ENCODE measurements around the gene UPB1. TPM values are rescaled to one million over a fixed set of nuclear protein-coding genes. Genes with fewer than 3 reads are reported as not detected.

UPB1 gene
- total RNA-seq, 1 experiment from 2014 or later, result 0.11 TPM

GRCh38 chr22:24482998-24483397 lies 12.1 kb upstream of the UPB1 start:
- POLR2A ChIA-PET (ENCODE audit: low non-redundant PET), result no interaction called here
- no TSS peak for BruUV-seq (replicated peaks)
- Histone ChIP-seq H3K4me1 (ENCODE audit: insufficient read depth, low read length, poor library complexity, severe bottlenecking) (peaks cover 58% of the 10 kb centered on the region), H3K27me3 (replicated peaks; ENCODE audit: insufficient read depth, low read depth, low read length, poor library complexity) (no peaks in the 10 kb centered on the region), H3K36me3 (ENCODE audit: insufficient read depth, low read length, poor library complexity, severe bottlenecking) (no peaks in the 10 kb centered on the region), H3K27ac (ENCODE audit: low read depth, low read length, poor library complexity, severe bottlenecking) (peak overlapping the region; percentile 70), H3K9me3 (ENCODE audit: low read depth, low read length, poor library complexity, severe bottlenecking) (no peaks in the 10 kb centered on the region), H3K4me3 (ENCODE audit: low read depth, low read length, poor library complexity, severe bottlenecking) (no peak overlapping the region)
- no peak for TF ChIP-seq CTCF (conservative IDR thresholded peaks at IDR 0.05; ENCODE audit: low read depth, low read length)
- TF ChIP-seq EZH2 (IDR thresholded peaks at IDR 0.05; ENCODE audit: borderline replicate concordance, low read depth, low read length, poor library complexity, severe bottlenecking), result no peak
- no peak for DNase-seq (ENCODE audit: low spot score)
- intact Hi-C loops (cut with micrococcal nuclease; ENCODE audit: unreplicated experiment), result loop anchor here (2.0 kb wide), 1 partner anchor 32 kb away; no protein-coding TSS in a partner anchor
- CTCF ChIA-PET, result no interaction called here

- no peaks in the 10 kb centered on the region for H3K36me3 ChIP-seq (ENCODE audit: insufficient read depth, low read length, poor library complexity, severe bottlenecking)
- no peak overlapping the region for H3K27ac ChIP-seq (ENCODE audit: low read depth, low read length, poor library complexity, severe bottlenecking)
- ChIA-PET POLR2A (ENCODE audit: low non-redundant PET) (no interaction called here), CTCF (no interaction called here)
- H3K4me3 ChIP-seq (ENCODE audit: low read depth, low read length, poor library complexity, severe bottlenecking), result no peak overlapping the region
- DNase-seq (ENCODE audit: low spot score), result no peak
- H3K27me3 ChIP-seq (replicated peaks; ENCODE audit: insufficient read depth, low read depth, low read length, poor library complexity), result no peaks in the 10 kb centered on the region
- H3K4me1 ChIP-seq (ENCODE audit: insufficient read depth, low read length, poor library complexity, severe bottlenecking), result peaks cover 52% of the 10 kb centered on the region
- TF ChIP-seq CTCF (conservative IDR thresholded peaks at IDR 0.05; ENCODE audit: low read depth, low read length), result no peak
- TF ChIP-seq EZH2 (IDR thresholded peaks at IDR 0.05; ENCODE audit: borderline replicate concordance, low read depth, low read length, poor library complexity, severe bottlenecking), result no peak
- H3K9me3 ChIP-seq (ENCODE audit: low read depth, low read length, poor library complexity, severe bottlenecking), result no peaks in the 10 kb centered on the region
- intact Hi-C loops (cut with micrococcal nuclease; ENCODE audit: unreplicated experiment), result loop anchor here (2.0 kb wide), 1 partner anchor 33 kb away; no protein-coding TSS in a partner anchor
- no TSS peak for BruUV-seq (replicated peaks)
These were observed 11.1 kb upstream of the UPB1 start for GRCh38 chr22:24483976-24484545.

GRCh38 chr22:24485170-24485569 lies 10.0 kb upstream of the UPB1 start:
- DNase-seq (ENCODE audit: low spot score), result no peak
- ChIA-PET POLR2A (ENCODE audit: low non-redundant PET) (no interaction called here), CTCF (no interaction called here)
- Histone ChIP-seq H3K36me3 (ENCODE audit: insufficient read depth, low read length, poor library complexity, severe bottlenecking) (no peaks in the 10 kb centered on the region), H3K9me3 (ENCODE audit: low read depth, low read length, poor library complexity, severe bottlenecking) (no peaks in the 10 kb centered on the region), H3K4me3 (ENCODE audit: low read depth, low read length, poor library complexity, severe bottlenecking) (no peak overlapping the region), H3K4me1 (ENCODE audit: insufficient read depth, low read length, poor library complexity, severe bottlenecking) (peaks cover 50% of the 10 kb centered on the region), H3K27ac (ENCODE audit: low read depth, low read length, poor library complexity, severe bottlenecking) (no peak overlapping the region), H3K27me3 (replicated peaks; ENCODE audit: insufficient read depth, low read depth, low read length, poor library complexity) (no peaks in the 10 kb centered on the region)
- BruUV-seq (replicated peaks), result no TSS peak
- TF ChIP-seq CTCF (conservative IDR thresholded peaks at IDR 0.05; ENCODE audit: low read depth, low read length) (no peak), EZH2 (IDR thresholded peaks at IDR 0.05; ENCODE audit: borderline replicate concordance, low read depth, low read length, poor library complexity, severe bottlenecking) (no peak)
- intact Hi-C loops (cut with micrococcal nuclease; ENCODE audit: unreplicated experiment), result loop anchor here (5.0 kb wide), 1 partner anchor 58 kb away; the partner anchor contains the start of gene ADORA2A

Measured in A673 (cell line).